Measurements from ENCODE around the gene MTMR11.

MTMR11 gene

GRCh38 chr1:149884433-149885338 is 52.0 kb downstream of the MTMR11 start:
- no peak for ATAC-seq
- TF ChIP-seq ESRRG (CRISPR knock-in tag; IDR thresholded peaks at IDR 0.05) (no peak), PPARA (CRISPR knock-in tag; IDR thresholded peaks at IDR 0.05; ENCODE audit: borderline replicate concordance) (no peak)

GRCh38 chr1:149883598-149884247 is 53.0 kb downstream of the MTMR11 start:
- TF ChIP-seq PPARA (CRISPR knock-in tag; IDR thresholded peaks at IDR 0.05; ENCODE audit: borderline replicate concordance) (no peak), TSHZ2 (CRISPR knock-in tag; IDR thresholded peaks at IDR 0.05) (no peak), ZNF8 (CRISPR knock-in tag; IDR thresholded peaks at IDR 0.05) (no peak), ESRRG (CRISPR knock-in tag; IDR thresholded peaks at IDR 0.05) (no peak), ZFP30 (CRISPR knock-in tag; IDR thresholded peaks at IDR 0.05) (no peak), CSDC2 (CRISPR knock-in tag; IDR thresholded peaks at IDR 0.05) (no peak), BACH2 (CRISPR knock-in tag; IDR thresholded peaks at IDR 0.05; ENCODE audit: borderline replicate concordance) (no peak), PATZ1 (CRISPR knock-in tag; IDR thresholded peaks at IDR 0.05; ENCODE audit: borderline replicate concordance) (no peak), CSRNP3 (CRISPR knock-in tag; IDR thresholded peaks at IDR 0.05) (no peak), TOX (CRISPR knock-in tag; IDR thresholded peaks at IDR 0.05; ENCODE audit: borderline replicate concordance) (no peak)
- ATAC-seq: no peak

- no peak for ATAC-seq
- TF ChIP-seq TOX (CRISPR knock-in tag; IDR thresholded peaks at IDR 0.05; ENCODE audit: borderline replicate concordance): no peak
- TF ChIP-seq CSRNP3 (CRISPR knock-in tag; IDR thresholded peaks at IDR 0.05): no peak
- TF ChIP-seq GLIS3 (CRISPR knock-in tag; IDR thresholded peaks at IDR 0.05): no peak
- no peak for TF ChIP-seq ZNF70 (CRISPR knock-in tag; IDR thresholded peaks at IDR 0.05)
- no peak for TF ChIP-seq PATZ1 (CRISPR knock-in tag; IDR thresholded peaks at IDR 0.05; ENCODE audit: borderline replicate concordance)
- no peak for TF ChIP-seq ZNF565 (CRISPR knock-in tag; conservative IDR thresholded peaks at IDR 0.05; ENCODE audit: low read depth)
- TF ChIP-seq ZFP30 (CRISPR knock-in tag; IDR thresholded peaks at IDR 0.05): no peak
- no peak for TF ChIP-seq ARNTL (CRISPR knock-in tag; IDR thresholded peaks at IDR 0.05; ENCODE audit: borderline replicate concordance, low read depth)
- no peak for TF ChIP-seq POU6F1 (CRISPR knock-in tag; IDR thresholded peaks at IDR 0.05; ENCODE audit: borderline replicate concordance, low read depth)
- no peak for TF ChIP-seq BACH2 (CRISPR knock-in tag; IDR thresholded peaks at IDR 0.05; ENCODE audit: borderline replicate concordance)
- TF ChIP-seq SNAI2 (CRISPR knock-in tag; IDR thresholded peaks at IDR 0.05): no peak
- TF ChIP-seq ZNF8 (CRISPR knock-in tag; IDR thresholded peaks at IDR 0.05): no peak
- no peak for TF ChIP-seq CREB5 (CRISPR knock-in tag; IDR thresholded peaks at IDR 0.05; ENCODE audit: low read depth)
Measured at GRCh38 chr1:149881876-149882275, 54.8 kb downstream of the MTMR11 start.
